Activated naive CD4-positive, alpha-beta T cell treated with Interleukin-2 at 50 U/mL for 16 hours (primary cell): ENCODE measurements around the gene SRGAP3.

ENCODE experiments used
- DNase-seq: peaks from one replicate; pipeline ENCODE4 v3.0.0-alpha.2; 2020

The SRGAP3 gene

GRCh38 chr3:9223672-9224071 lies 25.8 kb downstream of the SRGAP3 start:
- no peak for DNase-seq

DNA sequence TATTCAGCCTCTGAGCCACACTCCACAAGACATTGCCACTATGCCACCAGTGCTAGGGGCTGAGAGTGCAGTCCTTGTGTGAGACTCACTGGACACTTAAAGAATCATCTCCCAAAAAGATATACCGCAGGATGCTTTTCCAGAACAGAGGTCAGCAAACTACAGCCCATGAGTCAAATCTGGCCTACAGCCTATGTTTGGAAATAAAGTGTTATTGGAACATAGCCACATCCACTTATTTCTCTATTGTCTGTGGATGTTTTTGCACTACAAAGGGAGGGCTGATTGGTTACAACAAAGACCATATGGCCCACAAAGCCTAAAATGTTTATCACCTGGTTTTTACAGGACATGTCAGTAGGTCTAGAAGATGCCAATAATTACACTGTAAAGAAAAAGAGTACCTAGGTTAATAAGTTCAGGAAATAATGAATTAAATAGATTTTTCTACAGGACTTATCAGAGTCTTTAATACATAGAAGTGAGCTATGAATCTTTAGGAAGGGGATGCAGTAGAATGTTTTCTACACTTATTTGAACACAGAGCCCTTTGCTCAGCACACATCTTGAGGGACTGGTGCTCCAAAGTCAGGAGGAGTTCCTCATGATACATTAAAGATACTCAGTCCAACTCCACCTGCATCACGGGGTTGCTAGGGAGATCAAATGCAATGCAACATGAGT lies 26.3 kb downstream of the SRGAP3 start:
- no peak for DNase-seq

DNA sequence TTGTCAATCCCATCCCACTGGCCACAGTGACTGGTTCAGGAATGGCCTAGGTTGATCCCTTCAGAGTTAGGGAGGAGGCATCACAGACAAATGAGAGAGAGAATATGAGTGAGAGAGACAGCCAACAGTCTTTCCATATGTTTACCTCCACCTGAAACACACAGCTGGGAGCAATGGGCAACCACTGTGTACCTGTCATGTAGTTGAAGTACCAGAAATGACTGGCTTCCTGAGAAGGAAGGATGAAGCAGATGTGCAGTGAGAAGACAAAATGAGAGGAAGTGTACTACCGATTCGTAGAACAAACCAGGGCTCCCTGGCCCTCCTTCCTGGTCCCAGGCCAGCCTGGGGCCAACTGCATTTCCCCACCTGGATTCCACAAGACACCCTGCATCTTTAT lies 27.4 kb downstream of the SRGAP3 start:
- DNase-seq = no peak

DNA sequence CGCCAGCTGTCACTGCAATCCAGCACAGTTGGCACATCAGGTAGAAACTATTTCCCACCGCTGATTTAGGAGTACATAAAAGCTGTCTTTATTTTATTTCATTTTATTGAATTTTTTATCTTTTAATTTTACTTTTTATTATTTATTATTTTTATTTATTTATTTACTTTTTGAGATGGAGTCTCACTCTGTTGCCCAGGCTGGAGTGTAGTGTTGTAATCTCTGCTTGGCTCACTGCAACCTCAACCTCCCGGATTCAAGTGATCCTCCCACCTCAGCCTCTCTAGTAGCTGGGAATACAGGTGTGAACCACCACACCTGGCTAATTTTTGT lies 31.0 kb downstream of the SRGAP3 start:
- DNase-seq = no peak

GRCh38 chr3:9217784-9218513 lies 31.5 kb downstream of the SRGAP3 start:
- DNase-seq = no peak

GRCh38 chr3:9216736-9217135 lies 32.7 kb downstream of the SRGAP3 start:
- DNase-seq = no peak

DNA sequence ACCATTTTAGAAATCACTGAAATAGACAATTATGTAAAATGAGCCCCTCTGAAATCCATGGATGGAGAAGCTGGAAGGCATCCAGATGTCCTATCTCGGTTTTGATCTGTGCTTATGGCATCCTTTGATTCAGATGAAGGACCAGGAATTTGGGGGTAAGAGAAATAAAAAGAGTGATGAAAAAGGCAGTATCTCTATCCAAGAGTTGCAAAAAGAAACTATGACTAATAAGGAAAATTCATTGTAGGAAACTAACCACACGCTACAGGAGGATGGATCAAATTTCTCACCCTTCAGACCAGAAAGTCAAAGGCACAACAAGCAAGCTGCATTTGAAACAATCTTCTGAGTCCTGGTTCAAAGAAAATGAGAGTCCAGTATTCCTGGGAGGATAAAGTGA lies 34.8 kb downstream of the SRGAP3 start:
- no peak for DNase-seq

DNA sequence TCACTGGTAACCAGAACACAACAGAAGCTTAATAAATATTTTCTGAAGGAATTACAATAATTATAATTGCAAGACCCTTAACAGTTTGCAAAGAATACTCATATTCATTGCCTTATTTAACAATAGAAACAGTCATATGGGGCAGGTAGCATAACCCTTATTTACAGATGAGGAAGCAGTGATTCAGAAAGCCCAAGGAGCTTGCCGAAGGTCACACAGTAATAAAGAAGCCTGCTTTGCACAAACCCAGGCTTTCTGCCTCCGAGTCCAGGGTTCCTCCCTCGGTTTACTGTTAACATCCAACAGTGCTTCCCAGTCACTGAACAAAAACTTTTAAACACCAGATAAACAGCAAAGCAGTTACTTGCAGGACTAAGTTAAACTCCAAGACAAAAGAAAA lies 35.3 kb downstream of the SRGAP3 start:
- DNase-seq = no peak

DNA sequence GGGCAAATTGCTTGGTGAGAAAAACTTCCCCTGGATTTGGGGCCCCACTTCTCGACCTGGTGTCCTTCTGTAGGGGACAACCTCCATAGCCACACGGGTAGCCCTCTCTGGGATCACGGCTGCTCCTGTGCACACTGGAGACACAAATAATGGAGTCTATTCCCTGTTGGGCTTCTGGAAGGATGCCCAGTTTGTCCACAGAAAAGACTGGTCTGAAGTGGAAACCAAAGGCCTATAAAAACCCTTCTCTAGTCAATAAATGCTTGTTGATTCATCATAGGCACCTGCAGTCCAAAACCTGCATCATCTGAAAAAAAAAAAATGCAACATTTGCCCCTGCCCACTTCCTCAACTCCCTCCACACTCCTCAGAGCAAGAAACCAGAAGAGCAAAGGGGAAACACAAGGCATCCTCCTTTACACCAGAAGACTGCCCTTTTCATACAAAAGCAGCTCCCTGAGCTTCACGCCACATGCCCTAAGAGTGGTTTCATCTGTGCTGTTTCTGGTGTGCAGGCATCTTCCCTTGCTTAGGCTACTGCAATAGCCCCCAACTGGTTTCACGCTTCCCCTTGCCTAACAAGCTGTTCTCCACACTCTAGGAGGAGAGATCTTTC lies 36.3 kb downstream of the SRGAP3 start:
- no peak for DNase-seq

GRCh38 chr3:9211155-9211950 lies 38.1 kb downstream of the SRGAP3 start:
- no peak for DNase-seq

DNA sequence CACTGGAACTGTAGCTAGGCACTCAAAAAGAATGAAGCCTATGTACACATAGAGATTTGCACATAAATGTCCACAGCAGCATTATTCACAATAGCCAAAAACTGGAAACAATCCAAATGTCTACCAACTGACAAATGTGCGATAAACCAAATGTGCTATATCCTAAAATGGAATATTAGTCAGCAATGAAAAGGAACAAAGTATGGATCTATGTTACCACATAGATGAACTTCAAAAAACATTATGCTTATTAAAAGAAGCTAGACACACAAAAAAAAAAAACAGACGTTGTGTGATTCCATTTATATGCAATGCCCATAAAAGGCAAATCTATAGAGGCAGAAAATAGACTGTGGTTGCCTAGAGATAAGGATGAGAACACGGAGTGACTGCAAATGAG lies 39.7 kb downstream of the SRGAP3 start:
- DNase-seq = no peak

DNA sequence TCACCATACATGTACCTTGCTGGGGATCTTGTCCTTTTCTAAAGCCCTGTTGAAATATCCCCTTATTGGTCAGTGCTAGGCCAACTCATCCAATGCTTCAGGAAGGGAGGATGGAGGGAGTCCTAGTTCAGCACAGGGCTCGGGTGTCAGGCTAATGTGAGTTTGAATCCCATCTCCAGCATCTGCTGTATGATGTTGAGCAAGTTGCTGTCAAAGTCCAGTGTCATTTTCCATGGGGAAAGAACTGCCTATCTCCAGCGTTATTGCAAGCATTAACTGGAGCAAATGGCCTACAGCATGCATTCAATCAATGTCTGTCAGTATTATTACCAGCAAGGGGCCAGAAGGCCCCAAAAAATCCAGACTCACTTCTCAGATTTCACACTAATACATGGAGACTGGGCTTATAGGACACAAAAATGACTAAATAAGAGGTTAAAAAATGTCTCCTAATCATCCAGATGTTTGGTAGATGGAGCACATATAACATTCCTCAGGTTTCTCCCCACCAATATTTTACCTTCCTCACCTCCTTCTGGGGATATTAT lies 40.8 kb downstream of the SRGAP3 start:
- DNase-seq = no peak

DNA sequence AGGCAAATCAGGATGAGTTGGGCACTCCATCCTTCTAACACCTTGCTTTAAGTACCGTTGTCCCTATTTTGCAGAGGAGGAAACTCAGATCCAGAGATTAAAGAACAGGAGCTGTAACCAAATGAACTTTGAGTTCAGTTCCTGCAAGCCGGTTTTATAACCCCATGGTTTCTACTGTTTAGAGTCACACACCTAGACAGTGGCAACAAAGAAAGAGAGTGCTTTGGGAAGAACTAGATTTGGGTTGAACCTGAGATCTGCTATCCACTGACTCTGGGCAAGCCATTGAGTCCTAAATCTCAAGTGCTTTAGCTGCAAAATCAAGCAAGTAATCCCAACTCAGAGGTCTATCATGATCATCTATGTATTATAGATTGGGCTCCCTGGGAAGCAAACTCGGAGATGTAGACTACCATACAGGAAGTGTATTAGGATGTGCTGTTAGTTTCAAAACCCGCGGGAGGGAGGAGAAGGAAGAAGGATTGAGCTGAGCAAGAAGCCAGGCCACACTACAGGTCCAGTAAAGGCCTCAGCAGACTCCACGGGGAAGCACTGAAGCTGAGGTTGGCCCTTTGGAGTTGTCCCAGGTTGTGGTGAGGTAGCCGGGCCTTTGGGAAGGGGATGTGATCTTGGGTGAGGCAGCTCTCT lies 42.2 kb downstream of the SRGAP3 start:
- no peak for DNase-seq

DNA sequence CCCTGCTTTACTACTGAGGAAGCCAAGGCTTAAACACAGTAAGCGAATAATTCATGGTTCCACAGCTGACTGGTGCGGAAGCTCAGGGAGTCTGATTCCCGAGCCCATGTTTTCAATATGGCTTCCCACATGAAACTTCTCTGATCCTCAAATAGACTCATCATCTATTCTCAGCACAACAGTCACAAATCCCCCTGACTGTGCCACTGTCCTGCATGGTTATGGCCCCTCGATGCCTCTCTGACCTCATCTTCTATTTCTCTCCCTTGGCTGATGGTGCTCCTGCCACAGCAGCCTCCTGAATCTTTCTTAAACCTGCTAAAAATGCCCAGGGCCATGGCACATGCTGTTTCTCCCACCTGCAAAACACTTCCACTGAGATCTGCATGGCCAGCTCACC lies 43.2 kb downstream of the SRGAP3 start:
- no peak for DNase-seq

GRCh38 chr3:9205345-9206143 lies 43.9 kb downstream of the SRGAP3 start:
- no peak for DNase-seq

GRCh38 chr3:9204253-9204992 lies 45.0 kb downstream of the SRGAP3 start:
- DNase-seq = no peak

GRCh38 chr3:9203317-9203716 lies 46.1 kb downstream of the SRGAP3 start:
- DNase-seq = no peak

GRCh38 chr3:9202546-9202945 lies 46.9 kb downstream of the SRGAP3 start:
- no peak for DNase-seq

DNA sequence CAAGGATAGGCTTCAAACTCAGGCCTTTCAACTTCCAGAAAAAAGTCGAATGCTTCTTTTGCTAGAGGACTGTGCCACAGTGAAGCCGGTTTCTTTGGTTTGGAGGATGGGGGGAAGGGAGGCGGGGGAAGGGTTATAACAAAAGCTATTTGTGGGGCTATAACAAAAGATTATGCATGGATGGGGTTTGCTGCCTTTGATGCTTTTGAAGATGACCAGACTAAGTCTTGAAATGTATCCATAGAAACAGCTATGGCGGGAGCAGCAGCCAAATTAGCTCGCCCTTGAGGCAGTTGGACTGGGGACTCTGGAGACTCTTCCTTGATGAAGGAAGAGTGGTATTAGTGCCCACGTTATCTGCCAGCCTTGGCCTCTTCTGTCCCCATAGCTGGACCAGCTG lies 47.5 kb downstream of the SRGAP3 start:
- no peak for DNase-seq

DNA sequence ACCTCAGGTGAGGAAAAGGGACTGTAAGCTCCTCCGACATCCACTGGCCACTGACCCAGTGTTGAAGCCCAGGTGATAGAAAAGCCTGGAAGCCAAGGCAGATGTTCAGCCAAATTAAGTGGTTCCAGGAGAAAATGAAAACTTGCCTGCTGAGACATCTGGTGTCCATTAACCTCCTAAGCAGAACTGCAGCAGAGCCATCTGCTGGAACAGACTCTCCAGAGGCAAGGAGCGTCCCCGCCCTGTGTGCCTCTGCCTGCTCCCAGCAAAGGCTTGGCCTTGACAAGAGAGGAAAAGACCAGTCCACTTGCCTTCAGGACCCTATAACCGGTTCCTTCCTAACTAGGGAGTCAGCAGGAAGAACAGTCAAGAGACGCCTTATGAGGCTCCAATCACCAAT lies 48.2 kb downstream of the SRGAP3 start:
- DNase-seq = no peak

GRCh38 chr3:9199775-9200174 lies 49.7 kb downstream of the SRGAP3 start:
- no peak for DNase-seq
